IMR-90 (cell line): ENCODE results near the gene TCHH. TPM values are rescaled to one million over a fixed set of nuclear protein-coding genes. Genes with fewer than 3 reads are reported as not detected.

ENCODE experiments used
- ATAC-seq: fragments of 200-7000 bp; cut with Tn5 transposase; 2 replicates; pipeline ENCODE4 v1.9.1; 2020; ENCODE audit warnings: low read depth, mild to moderate bottlenecking, moderate library complexity
- BruUV-seq: library from RNA; stranded (reverse); fragments of 400-500 nt; replicated peaks from 2 replicates; lab custom pipeline; 2021; lab: Mats Ljungman, UMichigan
- CTCF ChIA-PET: fragments of 300-600 bp; formaldehyde crosslinking; extraction: SDS; loops from one replicate; lab custom pipeline; 2021; ENCODE audit warnings: antibody characterized with exemption; lab: Yijun Ruan, JAX
- POLR2A ChIA-PET: fragments of 300-600 bp; sonication (Branson Sonifier 250); formaldehyde crosslinking; loops from one replicate; lab custom pipeline; 2022; ENCODE audit warnings: antibody characterized with exemption; ENCODE audit not compliant: unreplicated experiment; lab: Charles Lee
- DNase-seq: peaks from one replicate; pipeline ENCODE4 v3.0.0; 2013
- H2AFZ ChIP-seq: replicated peaks from 2 replicates; pipeline ENCODE3; 2013; ENCODE audit warnings: low read length, mild to moderate bottlenecking; ENCODE audit not compliant: poor library complexity
- H2AK5ac ChIP-seq: 2 replicates; pipeline ENCODE4 v1.6.1; 2013; ENCODE audit warnings: low read depth, low read length, inconsistent platforms
- H2AK9ac ChIP-seq: replicated peaks from 2 replicates; pipeline ENCODE3; 2013; ENCODE audit warnings: mild to moderate bottlenecking, low read depth, low read length, moderate library complexity; ENCODE audit not compliant: poor library complexity
- H2BK120ac ChIP-seq: 2 replicates; pipeline ENCODE4 v1.6.1; 2013; ENCODE audit warnings: low read depth, low read length, inconsistent platforms
- H2BK15ac ChIP-seq: 3 replicates; pipeline ENCODE4 v1.6.1; 2013; ENCODE audit warnings: low read depth, low read length, inconsistent platforms
- H2BK20ac ChIP-seq: 2 replicates; pipeline ENCODE4 v1.6.1; 2013; ENCODE audit warnings: low read depth, mild to moderate bottlenecking, inconsistent platforms, low read length, moderate library complexity
- H2BK5ac ChIP-seq: 2 replicates; pipeline ENCODE4 v1.6.1; 2013; ENCODE audit warnings: mild to moderate bottlenecking, low read depth, low read length, inconsistent platforms; ENCODE audit not compliant: poor library complexity, severe bottlenecking
- H3K14ac ChIP-seq: replicated peaks from 2 replicates; pipeline ENCODE4 v1.6.1; 2013; ENCODE audit warnings: low read depth, low read length, inconsistent platforms
- H3K18ac ChIP-seq: 2 replicates; pipeline ENCODE4 v1.6.1; 2013; ENCODE audit warnings: low read depth, low read length, control low read depth
- H3K23ac ChIP-seq: 2 replicates; pipeline ENCODE4 v1.6.1; 2013; ENCODE audit warnings: low read depth, low read length, inconsistent platforms
- H3K27ac ChIP-seq: 2 replicates; pipeline ENCODE4 v1.5.1; 2013; ENCODE audit warnings: mild to moderate bottlenecking, control low read depth, low read length; ENCODE audit not compliant: insufficient read depth
- H3K27me3 ChIP-seq: 2 replicates; pipeline ENCODE4 v1.6.1; 2013; ENCODE audit warnings: low read length; ENCODE audit not compliant: control insufficient read depth, insufficient read depth
- H3K36me3 ChIP-seq: 2 replicates; pipeline ENCODE4 v1.6.1; 2013; ENCODE audit warnings: low read length, mixed read lengths; ENCODE audit not compliant: control insufficient read depth, insufficient read depth
- H3K4ac ChIP-seq: 2 replicates; pipeline ENCODE4 v1.6.1; 2013; ENCODE audit warnings: low read depth, low read length, inconsistent platforms
- H3K4me1 ChIP-seq: 2 replicates; pipeline ENCODE4 v1.6.1; 2013; ENCODE audit warnings: low read length, mixed read lengths; ENCODE audit not compliant: control insufficient read depth, insufficient read depth
- H3K4me2 ChIP-seq: 2 replicates; pipeline ENCODE4 v1.6.1; 2013; ENCODE audit warnings: low read depth, mild to moderate bottlenecking, control low read depth, low read length, moderate library complexity
- H3K4me3 ChIP-seq: 2 replicates; pipeline ENCODE4 v1.5.1; 2013; ENCODE audit warnings: low read depth, mild to moderate bottlenecking, control low read depth, low read length, moderate library complexity; ENCODE audit not compliant: insufficient read depth
- H3K56ac ChIP-seq: 2 replicates; pipeline ENCODE4 v1.6.1; 2013; ENCODE audit warnings: low read length, inconsistent platforms; ENCODE audit not compliant: insufficient read depth; ENCODE audit errors: extremely low read depth
- H3K79me1 ChIP-seq, 2 experiments: 2 replicates each; pipeline ENCODE4 v1.6.1; 2013; ENCODE audit warnings: low read length in 2 of 2, inconsistent platforms in 1 of 2, low read depth in 1 of 2
- H3K9ac ChIP-seq: 2 replicates; pipeline ENCODE4 v1.6.1; 2013; ENCODE audit warnings: low read depth, low read length, control low read depth
- H3K9me1 ChIP-seq: 2 replicates; pipeline ENCODE4 v1.6.1; 2013; ENCODE audit warnings: low read length, inconsistent platforms; ENCODE audit not compliant: insufficient read depth
- H3K9me3 ChIP-seq: 2 replicates; pipeline ENCODE4 v1.6.1; 2013; ENCODE audit warnings: low read length; ENCODE audit not compliant: control insufficient read depth, insufficient read depth
- H4K20me1 ChIP-seq: 2 replicates; pipeline ENCODE4 v1.6.1; 2013; ENCODE audit warnings: low read length, inconsistent platforms; ENCODE audit not compliant: insufficient read depth
- H4K5ac ChIP-seq: 2 replicates; pipeline ENCODE4 v1.6.1; 2013; ENCODE audit warnings: mild to moderate bottlenecking, low read depth, low read length, control low read depth
- H4K8ac ChIP-seq, 2 experiments: 2 replicates each; pipeline ENCODE4 v1.6.1; 2013; ENCODE audit warnings: low read depth in 2 of 2, low read length in 2 of 2, control low read depth in 1 of 2, inconsistent platforms in 1 of 2
- H4K91ac ChIP-seq: 2 replicates; pipeline ENCODE4 v1.6.1; 2013; ENCODE audit warnings: low read depth, low read length, inconsistent platforms; ENCODE audit not compliant: insufficient read depth
- BHLHE40 ChIP-seq: fragments of 150-350 bp; IDR thresholded peaks from 2 replicates; pipeline ENCODE4 v1.6.1; 2016; ENCODE audit warnings: mild to moderate bottlenecking, low read depth, low read length
- CEBPB ChIP-seq: IDR thresholded peaks from 2 replicates; pipeline ENCODE4 v1.6.1; 2012; ENCODE audit warnings: low read depth, low read length, improper control_type of control experiment
- CHD1 ChIP-seq: IDR thresholded peaks from 2 replicates; pipeline ENCODE4 v1.6.1; 2012; ENCODE audit warnings: low read depth, low read length, improper control_type of control experiment
- FOS ChIP-seq: fragments of 150-350 bp; IDR thresholded peaks from 2 replicates; pipeline ENCODE4 v1.6.1; 2016; ENCODE audit warnings: low read depth, low read length
- MAFK ChIP-seq: IDR thresholded peaks from 2 replicates; pipeline ENCODE4 v1.6.1; 2012; ENCODE audit warnings: low read depth, low read length, improper control_type of control experiment
- MAZ ChIP-seq: IDR thresholded peaks from 2 replicates; pipeline ENCODE4 v1.6.1; 2012; ENCODE audit warnings: low read depth, mild to moderate bottlenecking, low read length, improper control_type of control experiment, moderate library complexity, borderline replicate concordance
- MXI1 ChIP-seq: IDR thresholded peaks from 2 replicates; pipeline ENCODE4 v1.6.1; 2012; ENCODE audit warnings: low read depth, mild to moderate bottlenecking, low read length, moderate library complexity, borderline replicate concordance
- NFE2L2 ChIP-seq: fragments of 150-350 bp; IDR thresholded peaks from 2 replicates; pipeline ENCODE4 v1.6.1; 2016; ENCODE audit warnings: low read depth, mild to moderate bottlenecking, low read length
- POLR2A ChIP-seq: IDR thresholded peaks from 2 replicates; pipeline ENCODE4 v1.6.1; 2012; ENCODE audit warnings: mild to moderate bottlenecking, low read depth, low read length
- RAD21 ChIP-seq: IDR thresholded peaks from 2 replicates; pipeline ENCODE4 v1.6.1; 2012; ENCODE audit warnings: low read length, improper control_type of control experiment
- RCOR1 ChIP-seq: IDR thresholded peaks from 2 replicates; pipeline ENCODE4 v1.6.1; 2012; ENCODE audit warnings: mild to moderate bottlenecking, low read length, improper control_type of control experiment; ENCODE audit not compliant: insufficient replicate concordance
- RFX5 ChIP-seq: IDR thresholded peaks from 2 replicates; pipeline ENCODE4 v1.8.0; 2012; ENCODE audit warnings: low read depth, mild to moderate bottlenecking, low read length, moderate library complexity
- SMC3 ChIP-seq: fragments of 150-350 bp; IDR thresholded peaks from 2 replicates; pipeline ENCODE4 v1.6.1; 2016; ENCODE audit warnings: low read depth, mild to moderate bottlenecking, antibody characterized with exemption, low read length, moderate library complexity
- WGBS, 2 experiments: methylation state at CpG; one replicate each; pipeline versions ENCODE4 v1.1.5 to v1.1.7; 2013; ENCODE audit warnings: missing lambda C conversion rate in 2 of 2; ENCODE audit not compliant: insufficient read length in 1 of 2; ENCODE audit errors: extremely low coverage in 2 of 2; 5-methylcytosine and 5-hydroxymethylcytosine counted together
- dilution Hi-C: fragments of 300-500 bp; cut with HindIII; formaldehyde crosslinking; loops from one replicate; pipeline ENCODE4 v1.14.3; 2018; ENCODE audit warnings: low sequenced_read_pairs; ENCODE audit not compliant: unreplicated experiment
- in situ Hi-C: fragments of 300-500 bp; cut with MboI; formaldehyde crosslinking; loops from 3 replicates; pipeline ENCODE4 v1.14.3; 2019; ENCODE audit warnings: low sequenced_read_pairs, inconsistent platforms, mixed read lengths
- intact Hi-C: fragments of 100-400 bp; cut with micrococcal nuclease; formaldehyde crosslinking; loops from 2 replicates; pipeline ENCODE4 v1.10.0; 2022
- polyA plus RNA-seq, 3 experiments: library from polyadenylated mRNA; depleted of rRNA; stranded (reverse); fragments of >200 nt; gene quantifications; 2 replicates each; pipeline ENCODE4 v1.2.3, GENCODE V29; 2012; ENCODE audit warnings: low replicate concordance in 1 of 3
- total RNA-seq: library from RNA; depleted of rRNA; stranded (reverse); fragments of >200 nt; gene quantifications from 2 replicates; pipeline ENCODE4 v1.2.3, GENCODE V29; 2012
- TF ChIP-seq, protein P1 (sequence below): fragments of 150-350 bp; IDR thresholded peaks from 2 replicates; pipeline ENCODE4 v1.6.1; 2016; ENCODE audit warnings: low read depth, mild to moderate bottlenecking, low read length, moderate library complexity, borderline replicate concordance
- TF ChIP-seq, protein P2 (sequence below): conservative IDR thresholded peaks from 2 replicates; pipeline ENCODE4 v1.5.1; 2012; ENCODE audit warnings: mild to moderate bottlenecking, low read depth, low read length, improper control_type of control experiment
- TF ChIP-seq, protein P3 (sequence below): fragments of 150-350 bp; IDR thresholded peaks from 2 replicates; pipeline ENCODE4 v1.6.1; 2017; ENCODE audit warnings: mild to moderate bottlenecking, antibody characterized with exemption, low read length, low read depth

TCHH gene
- total and polyA plus RNA-seq, 2 of the 4 experiments (the other 2 are of a cell fraction): not detected

DNA sequence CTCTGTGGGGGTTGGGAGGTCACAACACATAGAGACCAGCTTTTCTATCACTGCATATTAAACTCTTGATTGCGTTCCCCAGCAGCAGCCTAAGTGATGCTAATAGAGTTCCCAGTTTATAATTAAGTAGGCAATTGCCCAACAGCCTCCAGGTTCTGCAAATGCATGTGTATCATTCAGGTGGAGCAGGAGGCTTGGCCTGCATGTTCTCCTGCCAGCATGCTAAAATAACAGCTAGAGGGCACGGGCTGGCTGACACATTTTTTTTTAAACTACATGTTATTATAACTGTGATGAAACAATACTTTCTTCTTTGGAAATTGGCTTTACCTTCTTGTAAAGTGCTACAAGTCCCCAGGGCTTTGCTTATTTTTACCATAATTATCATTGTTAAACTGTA lies 10.4 kb downstream of the TCHH start:
- in situ Hi-C loops: no loop called here
- WGBS, 2 experiments: no CpG with 5 or more reads among the region's 2 CpGs
- intact Hi-C loops: no loop called here
- Histone ChIP-seq H3K14ac (no peak overlapping the region), H2AFZ (no peak overlapping the region), H4K20me1 (no peaks in the 10 kb centered on the region; the same call in 1 of the 2 replicates), H3K4me1 (no peaks in the 10 kb centered on the region; the same call in 1 of the 2 replicates), H4K8ac (no peak overlapping the region), H3K9me3 (peaks cover 21% of the 10 kb centered on the region), H3K9me1 (no peaks in the 10 kb centered on the region), H4K5ac (no peak overlapping the region), H3K4ac (no peak overlapping the region), H4K91ac (no peak overlapping the region), H2BK120ac (no peak overlapping the region), H2BK20ac (no peak overlapping the region), H3K4me2 (no peak overlapping the region), H2BK15ac (no peak overlapping the region), H2AK5ac (no peak overlapping the region), H3K18ac (no peak overlapping the region), H3K27ac (no peak overlapping the region), H3K4me3 (no peak overlapping the region), H3K56ac (no peak overlapping the region), H3K27me3 (peaks cover 30% of the 10 kb centered on the region), H3K9ac (no peak overlapping the region), H2AK9ac (no peak overlapping the region), H2BK5ac (no peak overlapping the region), H3K79me1 (no peaks in the 10 kb centered on the region), H3K36me3 (no peaks in the 10 kb centered on the region), H3K23ac (no peak overlapping the region)
- no peak for DNase-seq
- dilution Hi-C loops: no loop called here
- no peak for ATAC-seq
- CTCF ChIA-PET: no interaction called here
- POLR2A ChIA-PET: no interaction called here
- BruUV-seq: no TSS peak
- TF ChIP-seq RAD21 (no peak), MXI1 (no peak), MAFK (no peak), POLR2A (no peak), CEBPB (no peak), BHLHE40 (no peak), FOS (no peak), SMC3 (no peak), MAZ (no peak), RCOR1 (no peak), CHD1 (no peak), NFE2L2 (no peak), RFX5 (no peak)
- TF ChIP-seq, protein P1, sequence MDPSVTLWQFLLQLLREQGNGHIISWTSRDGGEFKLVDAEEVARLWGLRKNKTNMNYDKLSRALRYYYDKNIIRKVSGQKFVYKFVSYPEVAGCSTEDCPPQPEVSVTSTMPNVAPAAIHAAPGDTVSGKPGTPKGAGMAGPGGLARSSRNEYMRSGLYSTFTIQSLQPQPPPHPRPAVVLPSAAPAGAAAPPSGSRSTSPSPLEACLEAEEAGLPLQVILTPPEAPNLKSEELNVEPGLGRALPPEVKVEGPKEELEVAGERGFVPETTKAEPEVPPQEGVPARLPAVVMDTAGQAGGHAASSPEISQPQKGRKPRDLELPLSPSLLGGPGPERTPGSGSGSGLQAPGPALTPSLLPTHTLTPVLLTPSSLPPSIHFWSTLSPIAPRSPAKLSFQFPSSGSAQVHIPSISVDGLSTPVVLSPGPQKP: no peak
- TF ChIP-seq, protein P2, sequence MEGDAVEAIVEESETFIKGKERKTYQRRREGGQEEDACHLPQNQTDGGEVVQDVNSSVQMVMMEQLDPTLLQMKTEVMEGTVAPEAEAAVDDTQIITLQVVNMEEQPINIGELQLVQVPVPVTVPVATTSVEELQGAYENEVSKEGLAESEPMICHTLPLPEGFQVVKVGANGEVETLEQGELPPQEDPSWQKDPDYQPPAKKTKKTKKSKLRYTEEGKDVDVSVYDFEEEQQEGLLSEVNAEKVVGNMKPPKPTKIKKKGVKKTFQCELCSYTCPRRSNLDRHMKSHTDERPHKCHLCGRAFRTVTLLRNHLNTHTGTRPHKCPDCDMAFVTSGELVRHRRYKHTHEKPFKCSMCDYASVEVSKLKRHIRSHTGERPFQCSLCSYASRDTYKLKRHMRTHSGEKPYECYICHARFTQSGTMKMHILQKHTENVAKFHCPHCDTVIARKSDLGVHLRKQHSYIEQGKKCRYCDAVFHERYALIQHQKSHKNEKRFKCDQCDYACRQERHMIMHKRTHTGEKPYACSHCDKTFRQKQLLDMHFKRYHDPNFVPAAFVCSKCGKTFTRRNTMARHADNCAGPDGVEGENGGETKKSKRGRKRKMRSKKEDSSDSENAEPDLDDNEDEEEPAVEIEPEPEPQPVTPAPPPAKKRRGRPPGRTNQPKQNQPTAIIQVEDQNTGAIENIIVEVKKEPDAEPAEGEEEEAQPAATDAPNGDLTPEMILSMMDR: no peak
- TF ChIP-seq, protein P3, sequence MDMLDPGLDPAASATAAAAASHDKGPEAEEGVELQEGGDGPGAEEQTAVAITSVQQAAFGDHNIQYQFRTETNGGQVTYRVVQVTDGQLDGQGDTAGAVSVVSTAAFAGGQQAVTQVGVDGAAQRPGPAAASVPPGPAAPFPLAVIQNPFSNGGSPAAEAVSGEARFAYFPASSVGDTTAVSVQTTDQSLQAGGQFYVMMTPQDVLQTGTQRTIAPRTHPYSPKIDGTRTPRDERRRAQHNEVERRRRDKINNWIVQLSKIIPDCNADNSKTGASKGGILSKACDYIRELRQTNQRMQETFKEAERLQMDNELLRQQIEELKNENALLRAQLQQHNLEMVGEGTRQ: no peak
